Neuronal stem cell (in vitro differentiated cells): ENCODE measurements around the gene ADGRF1.

Source experiments
- DNase-seq: peaks from one replicate; pipeline ENCODE4 v3.0.0-alpha.2; 2013; ENCODE audit warnings: low spot score
- H2AFZ ChIP-seq: one replicate; pipeline ENCODE4 v1.6.1; 2013; ENCODE audit warnings: mild to moderate bottlenecking, low read length, inconsistent platforms
- H2AK5ac ChIP-seq: 2 replicates; pipeline ENCODE4 v1.6.1; 2013; ENCODE audit warnings: low read depth, mild to moderate bottlenecking, inconsistent platforms, low read length, moderate library complexity, mixed read lengths
- H2BK120ac ChIP-seq: 2 replicates; pipeline ENCODE4 v1.6.1; 2013; ENCODE audit warnings: low read depth, mild to moderate bottlenecking, inconsistent platforms, low read length, moderate library complexity, mixed read lengths
- H2BK12ac ChIP-seq: one replicate; pipeline ENCODE4 v1.6.1; 2013; ENCODE audit warnings: low read length, inconsistent platforms
- H2BK15ac ChIP-seq: 2 replicates; pipeline ENCODE4 v1.6.1; 2013; ENCODE audit warnings: mild to moderate bottlenecking, low read length, inconsistent platforms, mixed read lengths
- H2BK5ac ChIP-seq: one replicate; pipeline ENCODE4 v1.6.1; 2013; ENCODE audit warnings: inconsistent platforms, mild to moderate bottlenecking, low read length, moderate library complexity
- H3K14ac ChIP-seq: one replicate; pipeline ENCODE4 v1.6.1; 2013; ENCODE audit warnings: low read length, inconsistent platforms
- H3K18ac ChIP-seq: 2 replicates; pipeline ENCODE4 v1.6.1; 2013; ENCODE audit warnings: low read length, inconsistent platforms
- H3K23ac ChIP-seq: 2 replicates; pipeline ENCODE4 v1.6.1; 2013; ENCODE audit warnings: low read depth, mild to moderate bottlenecking, mixed read lengths, low read length, inconsistent platforms; ENCODE audit not compliant: poor library complexity
- H3K27ac ChIP-seq: replicated peaks from 3 replicates; pipeline ENCODE4 v1.5.1; 2013; ENCODE audit warnings: low read length, inconsistent platforms
- H3K27me3 ChIP-seq, 3 experiments: 2 replicates each; pipeline ENCODE4 v1.6.1; 2013; ENCODE audit warnings: low read length in 3 of 3, mild to moderate bottlenecking in 2 of 3, inconsistent platforms in 1 of 3, low read depth in 1 of 3, mixed read lengths in 1 of 3, moderate library complexity in 1 of 3; ENCODE audit not compliant: control insufficient read depth in 3 of 3, insufficient read depth in 3 of 3
- H3K36me3 ChIP-seq, 2 donors: replicated peaks in 1 of 2; 2 replicates each; pipeline ENCODE4 v1.6.1; 2013; ENCODE audit warnings: low read length in 2 of 2; ENCODE audit not compliant: control insufficient read depth in 2 of 2, insufficient read depth in 2 of 2
- H3K4ac ChIP-seq: 2 replicates; pipeline ENCODE4 v1.6.1; 2013; ENCODE audit warnings: inconsistent platforms, mild to moderate bottlenecking, low read length, moderate library complexity
- H3K4me1 ChIP-seq, 2 donors: 1 replicate in 1 of 2; 2 replicates in 1 of 2; pipeline ENCODE4 v1.6.1; 2013; ENCODE audit warnings: low read length in 2 of 2, low read depth in 1 of 2; ENCODE audit not compliant: control insufficient read depth in 2 of 2, insufficient read depth in 1 of 2
- H3K4me2 ChIP-seq: one replicate; pipeline ENCODE4 v1.6.1; 2013; ENCODE audit warnings: mild to moderate bottlenecking, low read length, inconsistent platforms; ENCODE audit not compliant: insufficient read depth, poor library complexity, severe bottlenecking
- H3K4me3 ChIP-seq, 2 donors: 2 replicates each; pipeline ENCODE4 v1.5.1; 2013; ENCODE audit warnings: low read length in 2 of 2, mild to moderate bottlenecking in 2 of 2, inconsistent platforms in 1 of 2, moderate library complexity in 1 of 2
- H3K79me1 ChIP-seq: one replicate; pipeline ENCODE4 v1.6.1; 2013; ENCODE audit warnings: low read depth, mild to moderate bottlenecking, inconsistent platforms, low read length, moderate library complexity
- H3K9ac ChIP-seq: one replicate; pipeline ENCODE4 v1.6.1; 2013; ENCODE audit warnings: mild to moderate bottlenecking, low read depth, low read length, inconsistent platforms; ENCODE audit not compliant: poor library complexity
- H3K9me3 ChIP-seq, 2 donors: replicated peaks in 1 of 2; 2 replicates each; pipeline versions ENCODE3 to v1.6.1; 2013; ENCODE audit warnings: low read length in 2 of 2, mild to moderate bottlenecking in 2 of 2, inconsistent platforms in 1 of 2, low read depth in 1 of 2, mixed read lengths in 1 of 2, moderate library complexity in 1 of 2; ENCODE audit not compliant: control insufficient read depth in 2 of 2, insufficient read depth in 1 of 2
- H4K8ac ChIP-seq: one replicate; pipeline ENCODE4 v1.6.1; 2013; ENCODE audit warnings: low read depth, mild to moderate bottlenecking, inconsistent platforms, low read length, moderate library complexity
- H4K91ac ChIP-seq: one replicate; pipeline ENCODE4 v1.6.1; 2013; ENCODE audit warnings: low read length, low read depth, mild to moderate bottlenecking, inconsistent platforms; ENCODE audit not compliant: poor library complexity
- WGBS, 2 donors: extraction: QIAGEN DNeasy Blood & Tissue Kit; methylation state at CpG; one replicate each; pipeline ENCODE4 v1.1.7; 2013; ENCODE audit warnings: missing lambda C conversion rate in 2 of 2, mixed read lengths in 1 of 2; ENCODE audit not compliant: insufficient read length in 2 of 2, insufficient replicate concordance in 1 of 2; ENCODE audit errors: extremely low coverage in 2 of 2; 5-methylcytosine and 5-hydroxymethylcytosine counted together

The ADGRF1 gene

DNA sequence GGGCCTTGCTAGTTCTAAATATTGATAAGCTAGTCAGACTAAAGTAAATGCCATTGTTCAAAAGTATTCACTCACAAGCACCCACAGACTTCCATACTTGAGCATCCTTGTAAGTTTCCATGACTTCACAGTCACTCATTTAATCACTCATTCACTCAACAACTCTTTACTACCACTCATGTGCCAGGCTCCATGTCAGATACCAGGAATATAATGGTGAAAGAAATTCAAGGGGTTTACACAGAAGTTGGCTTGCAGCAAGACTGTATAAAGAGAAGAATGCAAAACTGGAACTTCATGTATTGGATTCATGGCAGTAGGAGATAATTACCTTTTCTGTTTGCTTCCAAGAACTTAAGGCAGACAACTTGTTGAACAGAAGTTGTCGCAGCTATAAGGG, 36.6 kb downstream of the ADGRF1 start:
- no peak overlapping the region for H4K91ac ChIP-seq
- H2AK5ac ChIP-seq, result no peak overlapping the region
- H2BK120ac ChIP-seq, result no peak overlapping the region
- no peaks in the 10 kb centered on the region for H3K79me1 ChIP-seq
- no peak overlapping the region for H2BK15ac ChIP-seq
- H2BK5ac ChIP-seq, result no peak overlapping the region
- no peak overlapping the region for H3K4ac ChIP-seq
- no CpG with 5 or more reads among the region's 1 CpG for WGBS, 2 donors
- no peak overlapping the region for H3K4me3 ChIP-seq
- no peak overlapping the region for H4K8ac ChIP-seq
- H3K4me1 ChIP-seq, result no peaks in the 10 kb centered on the region
- no peaks in the 10 kb centered on the region for H3K9me3 ChIP-seq
- no peaks in the 10 kb centered on the region for H3K27me3 ChIP-seq
- no peak overlapping the region for H3K9ac ChIP-seq
- H2AFZ ChIP-seq, result no peak overlapping the region
- no peak for DNase-seq
- H3K14ac ChIP-seq, result no peak overlapping the region
- H3K27ac ChIP-seq, result no peak overlapping the region
- no peaks in the 10 kb centered on the region for H3K36me3 ChIP-seq
- no peak overlapping the region for H3K23ac ChIP-seq
- H3K4me2 ChIP-seq, result no peak overlapping the region
- H2BK12ac ChIP-seq, result no peak overlapping the region
- H3K18ac ChIP-seq, result no peak overlapping the region

DNA sequence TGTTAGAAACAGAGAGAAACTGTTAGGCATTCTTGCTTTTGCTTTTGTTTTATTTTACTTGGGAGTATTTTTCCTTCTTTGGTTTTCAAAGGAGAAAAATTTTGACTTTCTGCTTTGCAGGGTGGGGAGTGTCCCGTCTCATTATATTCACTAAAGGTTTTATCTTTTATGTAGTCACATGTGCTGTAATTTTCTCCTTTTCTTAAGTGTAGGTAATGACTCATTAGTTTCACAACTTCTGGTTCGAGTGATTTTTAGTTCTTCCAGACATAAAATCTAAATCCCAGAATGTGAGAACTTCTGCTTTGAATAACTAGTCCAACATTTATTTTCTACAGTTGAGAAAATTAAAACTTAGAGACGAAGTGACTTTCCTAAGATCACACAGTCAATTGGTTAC, 37.7 kb downstream of the ADGRF1 start:
- no peak for DNase-seq
- no peak overlapping the region for H3K14ac ChIP-seq
- H4K91ac ChIP-seq, result no peak overlapping the region
- H4K8ac ChIP-seq, result no peak overlapping the region
- H2BK5ac ChIP-seq, result no peak overlapping the region
- H2AK5ac ChIP-seq, result no peak overlapping the region
- H3K27ac ChIP-seq, result no peak overlapping the region
- H2AFZ ChIP-seq, result no peak overlapping the region
- H3K4ac ChIP-seq, result no peak overlapping the region
- no peak overlapping the region for H3K4me2 ChIP-seq
- no peaks in the 10 kb centered on the region for H3K27me3 ChIP-seq
- no peak overlapping the region for H2BK15ac ChIP-seq
- H3K4me1 ChIP-seq, result no peaks in the 10 kb centered on the region
- no peak overlapping the region for H3K18ac ChIP-seq
- H3K4me3 ChIP-seq, result no peak overlapping the region
- no peaks in the 10 kb centered on the region for H3K36me3 ChIP-seq
- H3K79me1 ChIP-seq, result no peaks in the 10 kb centered on the region
- no CpG with 5 or more reads among the region's 3 CpGs for WGBS, 2 donors
- H3K9me3 ChIP-seq, result no peaks in the 10 kb centered on the region
- no peak overlapping the region for H2BK12ac ChIP-seq
- H3K9ac ChIP-seq, result no peak overlapping the region
- H3K23ac ChIP-seq, result no peak overlapping the region
- H2BK120ac ChIP-seq, result no peak overlapping the region

DNA sequence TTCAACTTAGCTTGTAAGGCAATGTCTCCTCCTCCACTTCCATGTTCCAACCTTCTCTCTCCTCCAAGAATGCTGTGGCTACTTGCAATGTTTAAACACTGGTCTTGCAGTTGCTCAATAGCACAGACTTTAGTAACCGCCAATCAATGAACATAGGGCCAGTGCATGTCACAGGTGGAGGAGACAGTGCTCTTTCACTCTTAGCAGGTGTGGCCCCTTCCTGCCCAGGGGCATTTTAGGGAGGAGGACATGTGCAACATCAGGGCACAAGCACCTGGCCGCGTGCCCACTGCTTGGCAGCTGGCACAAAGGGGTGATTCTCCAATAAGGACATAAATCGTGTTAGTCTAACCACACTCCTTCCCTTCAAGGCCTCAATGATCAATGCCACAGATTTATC, 41.3 kb downstream of the ADGRF1 start:
- no peak for DNase-seq
- no peaks in the 10 kb centered on the region for H3K79me1 ChIP-seq
- H3K18ac ChIP-seq, result no peak overlapping the region
- no peak overlapping the region for H3K9ac ChIP-seq
- no peaks in the 10 kb centered on the region for H3K36me3 ChIP-seq
- H3K4ac ChIP-seq, result no peak overlapping the region
- H3K27me3 ChIP-seq, result no peaks in the 10 kb centered on the region
- no peak overlapping the region for H2BK5ac ChIP-seq
- no peak overlapping the region for H2BK120ac ChIP-seq
- H2AK5ac ChIP-seq, result no peak overlapping the region
- no peak overlapping the region for H3K4me3 ChIP-seq
- no peak overlapping the region for H2AFZ ChIP-seq
- H3K4me2 ChIP-seq, result no peak overlapping the region
- no peaks in the 10 kb centered on the region for H3K4me1 ChIP-seq
- no peak overlapping the region for H2BK12ac ChIP-seq
- H3K23ac ChIP-seq, result no peak overlapping the region
- no peak overlapping the region for H4K8ac ChIP-seq
- no peak overlapping the region for H2BK15ac ChIP-seq
- WGBS, 2 donors, result no CpG with 5 or more reads among the region's 4 CpGs
- peaks cover 0 to 2% of the 10 kb centered on the region in 2 donors for H3K9me3 ChIP-seq
- H3K27ac ChIP-seq, result no peak overlapping the region
- H4K91ac ChIP-seq, result no peak overlapping the region
- no peak overlapping the region for H3K14ac ChIP-seq

DNA sequence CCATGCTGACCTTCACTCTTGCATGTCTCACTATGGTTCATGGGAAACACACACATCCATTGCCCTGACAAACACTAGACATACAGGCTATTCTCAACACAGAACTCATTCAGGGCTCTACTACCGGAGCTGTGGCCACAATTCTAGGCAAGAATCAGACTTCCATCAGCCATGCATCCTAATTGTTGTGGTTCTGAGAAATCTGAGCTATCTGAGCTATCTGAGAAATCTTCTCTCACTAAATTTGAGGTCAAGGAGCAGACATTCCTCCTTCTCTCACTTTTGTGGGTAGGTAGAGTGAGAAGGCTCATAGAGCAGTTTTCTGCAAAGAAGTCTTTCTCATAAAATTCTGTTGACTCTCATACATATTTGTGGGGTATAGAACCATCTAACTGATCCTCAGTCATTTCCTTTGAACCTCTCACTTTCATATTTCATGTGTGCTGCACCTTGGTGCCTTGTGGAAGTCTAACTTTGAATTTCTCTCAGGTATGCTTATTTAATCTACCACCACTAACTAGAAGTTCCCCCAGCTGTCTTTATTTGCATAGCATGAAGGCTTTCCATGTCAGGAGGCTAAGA, 43.6 kb downstream of the ADGRF1 start:
- Histone ChIP-seq H3K27ac (no peak overlapping the region), H2BK120ac (no peak overlapping the region), H3K4ac (no peak overlapping the region), H2BK12ac (no peak overlapping the region), H2BK5ac (no peak overlapping the region), H3K4me2 (no peak overlapping the region), H3K18ac (no peak overlapping the region), H4K91ac (no peak overlapping the region), H3K36me3 (no peaks in the 10 kb centered on the region), H3K27me3 (no peaks in the 10 kb centered on the region), H3K79me1 (no peaks in the 10 kb centered on the region), H3K23ac (no peak overlapping the region), H3K4me3 (no peak overlapping the region), H4K8ac (no peak overlapping the region), H3K14ac (no peak overlapping the region), H3K4me1 (no peaks in the 10 kb centered on the region), H2AFZ (no peak overlapping the region), H3K9me3 (peaks cover 0 to 2% of the 10 kb centered on the region in 2 donors), H3K9ac (no peak overlapping the region), H2AK5ac (no peak overlapping the region), H2BK15ac (no peak overlapping the region)
- WGBS, 2 donors, result no CpG with 5 or more reads among the region's 1 CpG
- no peak for DNase-seq
